ENCODE data around the gene GALNT9.

GRCh38 chr12:132344181-132344580 is 14.8 kb upstream of the GALNT9 start:
- TF ChIP-seq CTCF (IDR thresholded peaks at IDR 0.05; ENCODE audit: poor library complexity) (no peak), EZH2 (IDR thresholded peaks at IDR 0.05; ENCODE audit: borderline replicate concordance) (no peak)

Measured in hepatocyte (in vitro differentiated cells).